ENCODE measurements around the gene MPPED1.

DNA sequence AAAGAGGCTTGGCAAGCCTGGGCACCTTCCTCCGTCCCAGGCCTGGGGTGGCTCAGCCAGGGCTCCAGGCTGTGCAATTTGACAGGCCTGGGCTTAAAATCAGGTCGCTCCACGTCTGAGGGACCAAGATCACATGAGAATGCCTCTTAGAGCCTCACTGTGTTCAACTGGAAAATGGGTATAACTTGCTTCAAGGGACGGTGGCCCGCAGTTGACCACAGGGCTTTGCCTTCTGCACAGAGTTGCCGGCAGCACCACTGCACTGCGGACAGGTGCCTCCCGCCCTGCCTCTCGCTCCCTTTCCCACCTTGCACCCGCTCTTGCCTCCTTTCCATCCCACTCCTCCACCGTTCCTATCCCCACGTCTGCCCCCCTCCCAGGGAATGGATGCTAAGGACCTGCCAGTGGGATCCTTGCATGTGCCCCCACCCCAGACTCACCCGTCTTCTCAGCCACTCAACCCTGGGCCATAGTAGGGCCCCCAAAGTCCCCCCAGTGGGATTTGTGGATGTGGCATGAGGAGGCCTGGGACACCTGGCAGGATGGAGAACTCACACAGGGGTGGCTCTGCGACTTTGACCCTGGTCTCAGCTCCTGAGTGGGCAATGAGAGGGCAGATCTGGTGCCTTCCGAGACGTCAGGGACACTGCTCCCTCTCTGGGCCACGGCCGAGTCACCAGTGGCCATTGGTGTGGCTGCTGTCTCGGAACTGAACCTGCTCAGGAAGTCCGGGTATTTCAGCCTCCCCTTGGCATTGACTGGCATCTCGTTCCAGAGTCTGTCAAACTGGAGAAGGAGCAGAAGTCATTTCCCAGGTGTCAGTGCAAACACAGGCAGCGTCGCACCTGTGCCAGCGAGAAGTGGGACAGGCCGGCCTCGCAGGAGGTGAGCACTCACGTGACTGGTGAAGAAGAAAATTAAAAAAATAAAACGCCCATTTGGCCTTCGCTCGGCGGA, 128.0 kb downstream of the MPPED1 start:
- TF ChIP-seq POLR2A (IDR thresholded peaks at IDR 0.05; ENCODE audit: low read depth, low read length) (no peak), TAF1 (IDR thresholded peaks at IDR 0.05; ENCODE audit: low read depth, low read length) (no peak)

Measured in GM12891 (cell line).